Prostate gland (tissue), 2 donors: Measurements from ENCODE around the gene MPHOSPH8.

Experiments used
- CTCF ChIP-seq, 4 experiments: fragments of 200-600 bp in 2 of 4; fragments of 450-650 bp in 2 of 4; sonication (generic) in 2 of 4; IDR thresholded peaks; 1 replicate in 3 of 4; 2 replicates in 1 of 4; pipeline ENCODE4 v1.5.1; 2016 to 2019; ENCODE audit warnings: antibody characterized with exemption in 4 of 4, mild to moderate bottlenecking in 2 of 4, moderate library complexity in 2 of 4
- POLR2A ChIP-seq: fragments of 450-650 bp; IDR thresholded peaks from one replicate; pipeline ENCODE4 v1.6.1; 2016; ENCODE audit warnings: antibody characterized with exemption, mild to moderate bottlenecking
- POLR2AphosphoS5 ChIP-seq: sonication (generic); formaldehyde crosslinking; IDR thresholded peaks from one replicate; pipeline ENCODE4 v1.6.1; 2017; ENCODE audit warnings: antibody characterized with exemption

- TF ChIP-seq CTCF (IDR thresholded peaks at IDR 0.05) (no peak), POLR2AphosphoS5 (no peak), POLR2A (no peak)
Measured at GRCh38 chr13:19650742-19651141, 17.3 kb downstream of the MPHOSPH8 start.
